IMR-90 (cell line): ENCODE results near the gene INPP5B. TPM values are rescaled to one million over a fixed set of nuclear protein-coding genes. Genes with fewer than 3 reads are reported as not detected.

Experiments used
- ATAC-seq: fragments of 200-7000 bp; cut with Tn5 transposase; 2 replicates; pipeline ENCODE4 v1.9.1; 2020; ENCODE audit warnings: low read depth, mild to moderate bottlenecking, moderate library complexity
- Bru-seq: library from RNA; stranded (reverse); fragments of 400-500 nt; gene quantifications from one replicate; lab custom pipeline; 2021; lab: Mats Ljungman, UMichigan
- BruChase-seq, 2 experiments: library from RNA; stranded (reverse); fragments of 400-500 nt; gene quantifications; one replicate each; lab custom pipeline; 2021; lab: Mats Ljungman, UMichigan
- BruUV-seq: library from RNA; stranded (reverse); fragments of 400-500 nt; replicated peaks from 2 replicates; lab custom pipeline; 2021; lab: Mats Ljungman, UMichigan
- CTCF ChIA-PET: fragments of 300-600 bp; formaldehyde crosslinking; extraction: SDS; loops from one replicate; lab custom pipeline; 2021; ENCODE audit warnings: antibody characterized with exemption; lab: Yijun Ruan, JAX
- POLR2A ChIA-PET: fragments of 300-600 bp; sonication (Branson Sonifier 250); formaldehyde crosslinking; loops from one replicate; lab custom pipeline; 2022; ENCODE audit warnings: antibody characterized with exemption; ENCODE audit not compliant: unreplicated experiment; lab: Charles Lee
- DNase-seq: peaks from one replicate; pipeline ENCODE4 v3.0.0; 2013
- H2AFZ ChIP-seq: replicated peaks from 2 replicates; pipeline ENCODE3; 2013; ENCODE audit warnings: low read length, mild to moderate bottlenecking; ENCODE audit not compliant: poor library complexity
- H2AK5ac ChIP-seq: 2 replicates; pipeline ENCODE4 v1.6.1; 2013; ENCODE audit warnings: low read depth, low read length, inconsistent platforms
- H2AK9ac ChIP-seq: replicated peaks from 2 replicates; pipeline ENCODE3; 2013; ENCODE audit warnings: mild to moderate bottlenecking, low read depth, low read length, moderate library complexity; ENCODE audit not compliant: poor library complexity
- H2BK120ac ChIP-seq: 2 replicates; pipeline ENCODE4 v1.6.1; 2013; ENCODE audit warnings: low read depth, low read length, inconsistent platforms
- H2BK15ac ChIP-seq: 3 replicates; pipeline ENCODE4 v1.6.1; 2013; ENCODE audit warnings: low read depth, low read length, inconsistent platforms
- H2BK20ac ChIP-seq: 2 replicates; pipeline ENCODE4 v1.6.1; 2013; ENCODE audit warnings: low read depth, mild to moderate bottlenecking, inconsistent platforms, low read length, moderate library complexity
- H2BK5ac ChIP-seq: 2 replicates; pipeline ENCODE4 v1.6.1; 2013; ENCODE audit warnings: mild to moderate bottlenecking, low read depth, low read length, inconsistent platforms; ENCODE audit not compliant: poor library complexity, severe bottlenecking
- H3K14ac ChIP-seq: replicated peaks from 2 replicates; pipeline ENCODE4 v1.6.1; 2013; ENCODE audit warnings: low read depth, low read length, inconsistent platforms
- H3K18ac ChIP-seq: 2 replicates; pipeline ENCODE4 v1.6.1; 2013; ENCODE audit warnings: low read depth, low read length, control low read depth
- H3K23ac ChIP-seq: 2 replicates; pipeline ENCODE4 v1.6.1; 2013; ENCODE audit warnings: low read depth, low read length, inconsistent platforms
- H3K27ac ChIP-seq: 2 replicates; pipeline ENCODE4 v1.5.1; 2013; ENCODE audit warnings: mild to moderate bottlenecking, control low read depth, low read length; ENCODE audit not compliant: insufficient read depth
- H3K27me3 ChIP-seq: 2 replicates; pipeline ENCODE4 v1.6.1; 2013; ENCODE audit warnings: low read length; ENCODE audit not compliant: control insufficient read depth, insufficient read depth
- H3K36me3 ChIP-seq: 2 replicates; pipeline ENCODE4 v1.6.1; 2013; ENCODE audit warnings: low read length, mixed read lengths; ENCODE audit not compliant: control insufficient read depth, insufficient read depth
- H3K4ac ChIP-seq: 2 replicates; pipeline ENCODE4 v1.6.1; 2013; ENCODE audit warnings: low read depth, low read length, inconsistent platforms
- H3K4me1 ChIP-seq: 2 replicates; pipeline ENCODE4 v1.6.1; 2013; ENCODE audit warnings: low read length, mixed read lengths; ENCODE audit not compliant: control insufficient read depth, insufficient read depth
- H3K4me2 ChIP-seq: 2 replicates; pipeline ENCODE4 v1.6.1; 2013; ENCODE audit warnings: low read depth, mild to moderate bottlenecking, control low read depth, low read length, moderate library complexity
- H3K4me3 ChIP-seq: 2 replicates; pipeline ENCODE4 v1.5.1; 2013; ENCODE audit warnings: low read depth, mild to moderate bottlenecking, control low read depth, low read length, moderate library complexity; ENCODE audit not compliant: insufficient read depth
- H3K56ac ChIP-seq: 2 replicates; pipeline ENCODE4 v1.6.1; 2013; ENCODE audit warnings: low read length, inconsistent platforms; ENCODE audit not compliant: insufficient read depth; ENCODE audit errors: extremely low read depth
- H3K79me1 ChIP-seq, 2 experiments: 2 replicates each; pipeline ENCODE4 v1.6.1; 2013; ENCODE audit warnings: low read length in 2 of 2, inconsistent platforms in 1 of 2, low read depth in 1 of 2
- H3K9ac ChIP-seq: 2 replicates; pipeline ENCODE4 v1.6.1; 2013; ENCODE audit warnings: low read depth, low read length, control low read depth
- H3K9me1 ChIP-seq: 2 replicates; pipeline ENCODE4 v1.6.1; 2013; ENCODE audit warnings: low read length, inconsistent platforms; ENCODE audit not compliant: insufficient read depth
- H3K9me3 ChIP-seq: 2 replicates; pipeline ENCODE4 v1.6.1; 2013; ENCODE audit warnings: low read length; ENCODE audit not compliant: control insufficient read depth, insufficient read depth
- H4K20me1 ChIP-seq: 2 replicates; pipeline ENCODE4 v1.6.1; 2013; ENCODE audit warnings: low read length, inconsistent platforms; ENCODE audit not compliant: insufficient read depth
- H4K5ac ChIP-seq: 2 replicates; pipeline ENCODE4 v1.6.1; 2013; ENCODE audit warnings: mild to moderate bottlenecking, low read depth, low read length, control low read depth
- H4K8ac ChIP-seq, 2 experiments: 2 replicates each; pipeline ENCODE4 v1.6.1; 2013; ENCODE audit warnings: low read depth in 2 of 2, low read length in 2 of 2, control low read depth in 1 of 2, inconsistent platforms in 1 of 2
- H4K91ac ChIP-seq: 2 replicates; pipeline ENCODE4 v1.6.1; 2013; ENCODE audit warnings: low read depth, low read length, inconsistent platforms; ENCODE audit not compliant: insufficient read depth
- BHLHE40 ChIP-seq: fragments of 150-350 bp; IDR thresholded peaks from 2 replicates; pipeline ENCODE4 v1.6.1; 2016; ENCODE audit warnings: mild to moderate bottlenecking, low read depth, low read length
- CEBPB ChIP-seq: IDR thresholded peaks from 2 replicates; pipeline ENCODE4 v1.6.1; 2012; ENCODE audit warnings: low read depth, low read length, improper control_type of control experiment
- CHD1 ChIP-seq: IDR thresholded peaks from 2 replicates; pipeline ENCODE4 v1.6.1; 2012; ENCODE audit warnings: low read depth, low read length, improper control_type of control experiment
- MAZ ChIP-seq: IDR thresholded peaks from 2 replicates; pipeline ENCODE4 v1.6.1; 2012; ENCODE audit warnings: low read depth, mild to moderate bottlenecking, low read length, improper control_type of control experiment, moderate library complexity, borderline replicate concordance
- MXI1 ChIP-seq: IDR thresholded peaks from 2 replicates; pipeline ENCODE4 v1.6.1; 2012; ENCODE audit warnings: low read depth, mild to moderate bottlenecking, low read length, moderate library complexity, borderline replicate concordance
- NFE2L2 ChIP-seq: fragments of 150-350 bp; IDR thresholded peaks from 2 replicates; pipeline ENCODE4 v1.6.1; 2016; ENCODE audit warnings: low read depth, mild to moderate bottlenecking, low read length
- POLR2A ChIP-seq: IDR thresholded peaks from 2 replicates; pipeline ENCODE4 v1.6.1; 2012; ENCODE audit warnings: mild to moderate bottlenecking, low read depth, low read length
- RAD21 ChIP-seq: IDR thresholded peaks from 2 replicates; pipeline ENCODE4 v1.6.1; 2012; ENCODE audit warnings: low read length, improper control_type of control experiment
- RCOR1 ChIP-seq: IDR thresholded peaks from 2 replicates; pipeline ENCODE4 v1.6.1; 2012; ENCODE audit warnings: mild to moderate bottlenecking, low read length, improper control_type of control experiment; ENCODE audit not compliant: insufficient replicate concordance
- RFX5 ChIP-seq: IDR thresholded peaks from 2 replicates; pipeline ENCODE4 v1.8.0; 2012; ENCODE audit warnings: low read depth, mild to moderate bottlenecking, low read length, moderate library complexity
- SMC3 ChIP-seq: fragments of 150-350 bp; IDR thresholded peaks from 2 replicates; pipeline ENCODE4 v1.6.1; 2016; ENCODE audit warnings: low read depth, mild to moderate bottlenecking, antibody characterized with exemption, low read length, moderate library complexity
- USF2 ChIP-seq: fragments of 150-350 bp; IDR thresholded peaks from 2 replicates; pipeline ENCODE4 v1.6.1; 2017; ENCODE audit warnings: mild to moderate bottlenecking, antibody characterized with exemption, low read length, low read depth
- WGBS, 2 experiments: methylation state at CpG; one replicate each; pipeline versions ENCODE4 v1.1.5 to v1.1.7; 2013; ENCODE audit warnings: missing lambda C conversion rate in 2 of 2; ENCODE audit not compliant: insufficient read length in 1 of 2; ENCODE audit errors: extremely low coverage in 2 of 2; 5-methylcytosine and 5-hydroxymethylcytosine counted together
- dilution Hi-C: fragments of 300-500 bp; cut with HindIII; formaldehyde crosslinking; loops from one replicate; pipeline ENCODE4 v1.14.3; 2018; ENCODE audit warnings: low sequenced_read_pairs; ENCODE audit not compliant: unreplicated experiment
- in situ Hi-C: fragments of 300-500 bp; cut with MboI; formaldehyde crosslinking; loops from 3 replicates; pipeline ENCODE4 v1.14.3; 2019; ENCODE audit warnings: low sequenced_read_pairs, inconsistent platforms, mixed read lengths
- intact Hi-C: fragments of 100-400 bp; cut with micrococcal nuclease; formaldehyde crosslinking; loops from 2 replicates; pipeline ENCODE4 v1.10.0; 2022
- long read RNA-seq: library from polyadenylated mRNA; unstranded; transcript quantifications from one replicate; pipeline ENCODE4 v2.0.0, GENCODE V29; 2021; ENCODE audit not compliant: unreplicated experiment
- polyA plus RNA-seq, 3 experiments: library from polyadenylated mRNA; depleted of rRNA; stranded (reverse); fragments of >200 nt; gene quantifications; 2 replicates each; pipeline ENCODE4 v1.2.3, GENCODE V29; 2012; ENCODE audit warnings: low replicate concordance in 1 of 3
- total RNA-seq: library from RNA; depleted of rRNA; stranded (reverse); fragments of >200 nt; gene quantifications from 2 replicates; pipeline ENCODE4 v1.2.3, GENCODE V29; 2012; rRNA removed
- TF ChIP-seq, protein P1 (sequence below): conservative IDR thresholded peaks from 2 replicates; pipeline ENCODE4 v1.5.1; 2012; ENCODE audit warnings: mild to moderate bottlenecking, low read depth, low read length, improper control_type of control experiment

The INPP5B gene
- total RNA-seq, result 17.2 and 20.4 TPM in 2 replicates
- polyA plus RNA-seq (2012; rRNA removed), result 8.0 and 9.4 TPM in 2 replicates
- polyA plus RNA-seq (2012; cell fraction: cytosol; rRNA removed), result 4.2 and 4.5 TPM in 2 replicates
- 11.0 and 21.5 TPM in 2 replicates for polyA plus RNA-seq (2012; cell fraction: nucleus; rRNA removed; ENCODE audit: low replicate concordance)
- Bru-seq, nascent RNA, result percentile 85 among the genes with signal in this experiment
- percentile 93 among the genes with signal in this experiment for BruChase-seq, experiment 1, labeled RNA remaining after a 6-hour chase
- percentile 77 among the genes with signal in this experiment for BruChase-seq, experiment 2, labeled RNA remaining after a 2-hour chase
- long read RNA-seq, partial matches to known transcripts, result 2 of 8 reads
- long read RNA-seq, other reads (novel, unspliced or antisense), result 4 of 8 reads

DNA sequence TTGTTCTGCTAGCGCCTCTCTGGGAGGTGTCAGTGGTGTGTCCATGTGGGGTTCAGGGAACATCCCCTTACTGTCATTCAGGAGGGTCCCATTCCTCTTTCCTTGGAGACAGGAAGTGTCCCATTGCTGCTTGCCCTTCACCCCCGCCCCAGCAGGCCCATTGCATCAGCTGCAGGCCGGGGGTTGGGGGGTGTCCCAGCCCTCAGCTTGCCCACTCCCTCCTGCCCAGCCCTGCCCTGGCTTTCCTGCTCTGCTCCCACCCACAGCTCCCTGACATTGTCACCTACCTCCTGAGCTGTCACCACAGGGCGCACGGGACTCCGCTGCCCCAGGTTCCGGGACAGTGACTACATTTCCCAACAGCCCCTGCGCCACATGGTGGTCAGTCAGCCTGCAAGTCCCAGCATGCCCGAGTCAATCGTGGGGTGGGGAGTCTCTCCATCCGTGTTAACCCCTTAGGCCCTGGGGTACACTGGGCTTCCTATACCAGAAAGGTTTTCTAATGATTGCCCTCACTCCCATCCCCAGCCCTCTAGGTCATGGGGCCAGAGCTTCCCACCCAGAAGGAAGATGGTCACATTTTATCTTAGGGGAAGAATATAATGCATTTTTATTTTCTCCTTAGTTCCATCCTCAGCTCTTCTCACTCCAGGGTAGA is at the start of gene INPP5B:
INPP5B (minus strand) TSS at position 351 of the 658 bp plus-strand sequence. CDS start 745 bp downstream, outside the sequence.
- TF ChIP-seq CEBPB (peak; percentile 77), POLR2A (0 out of 2 replicates have a peak, but pooled peaks have one; percentile 7), BHLHE40 (peak; percentile 92), SMC3 (no peak), RAD21 (no peak), CHD1 (no peak), MXI1 (peak; percentile 84), RCOR1 (no peak), MAZ (peak; percentile 98), USF2 (peak; percentile 83), NFE2L2 (no peak), RFX5 (no peak)
- TF ChIP-seq, protein P1, sequence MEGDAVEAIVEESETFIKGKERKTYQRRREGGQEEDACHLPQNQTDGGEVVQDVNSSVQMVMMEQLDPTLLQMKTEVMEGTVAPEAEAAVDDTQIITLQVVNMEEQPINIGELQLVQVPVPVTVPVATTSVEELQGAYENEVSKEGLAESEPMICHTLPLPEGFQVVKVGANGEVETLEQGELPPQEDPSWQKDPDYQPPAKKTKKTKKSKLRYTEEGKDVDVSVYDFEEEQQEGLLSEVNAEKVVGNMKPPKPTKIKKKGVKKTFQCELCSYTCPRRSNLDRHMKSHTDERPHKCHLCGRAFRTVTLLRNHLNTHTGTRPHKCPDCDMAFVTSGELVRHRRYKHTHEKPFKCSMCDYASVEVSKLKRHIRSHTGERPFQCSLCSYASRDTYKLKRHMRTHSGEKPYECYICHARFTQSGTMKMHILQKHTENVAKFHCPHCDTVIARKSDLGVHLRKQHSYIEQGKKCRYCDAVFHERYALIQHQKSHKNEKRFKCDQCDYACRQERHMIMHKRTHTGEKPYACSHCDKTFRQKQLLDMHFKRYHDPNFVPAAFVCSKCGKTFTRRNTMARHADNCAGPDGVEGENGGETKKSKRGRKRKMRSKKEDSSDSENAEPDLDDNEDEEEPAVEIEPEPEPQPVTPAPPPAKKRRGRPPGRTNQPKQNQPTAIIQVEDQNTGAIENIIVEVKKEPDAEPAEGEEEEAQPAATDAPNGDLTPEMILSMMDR, result 0 out of 2 replicates have a peak, but pooled peaks have one; percentile 7
- Histone ChIP-seq H3K27me3 (no peaks in the 10 kb centered on the region), H3K14ac (peak within 1 kb of the TSS; percentile 99), H3K9me1 (peaks cover 18% of the 10 kb centered on the region), H3K4me2 (peak within 1 kb of the TSS; percentile 87), H4K20me1 (no peaks in the 10 kb centered on the region), H4K8ac (peak within 1 kb of the TSS; percentile 96 to 98), H3K4ac (peak within 1 kb of the TSS; percentile 99), H4K91ac (peak within 1 kb of the TSS; percentile 100), H2BK15ac (peak within 1 kb of the TSS; percentile 97; the same call in 2 of the 3 replicates), H3K56ac (peak within 1 kb of the TSS; percentile 97), H4K5ac (peak within 1 kb of the TSS; percentile 92), H3K4me3 (peak within 1 kb of the TSS; percentile 66), H2AK5ac (peak within 1 kb of the TSS; percentile 100), H2BK5ac (peak within 1 kb of the TSS; percentile 81), H3K36me3 (peaks cover 13% of the 10 kb centered on the region), H3K9me3 (no peaks in the 10 kb centered on the region), H3K9ac (peak within 1 kb of the TSS; percentile 89), H2AK9ac (peak within 1 kb of the TSS; percentile 99), H2BK20ac (peak within 1 kb of the TSS; percentile 82), H2BK120ac (peak within 1 kb of the TSS; percentile 93), H3K23ac (peak within 1 kb of the TSS; percentile 98), H3K79me1 (peaks cover 10 to 44% of the 10 kb centered on the region in 2 experiments), H3K4me1 (peaks cover 8% of the 10 kb centered on the region), H3K27ac (peak within 1 kb of the TSS; percentile 88), H2AFZ (peak within 1 kb of the TSS; percentile 90), H3K18ac (peak within 1 kb of the TSS; percentile 94)
- intact Hi-C loops, result no loop called here
- peak; percentile 87 for DNase-seq
- in situ Hi-C loops, result no loop called here
- peak; percentile 90 for ATAC-seq
- dilution Hi-C loops, result no loop called here
- POLR2A ChIA-PET, result no interaction called here
- CTCF ChIA-PET, result interaction anchor here (0.9 kb wide), 1 partner anchor 11 kb away, joined by 4 read pairs; no protein-coding TSS in a partner anchor
- no TSS peak for BruUV-seq
- WGBS, 2 experiments, result 0% methylated on average over 3 of the region's 11 CpGs; no CpG with 5 or more reads in 1 of the 2 experiments
